HuH-7 (cell line): ENCODE results near the gene ACAD8.
A peak's percentile ranks its signal among the peaks of the same experiment; 100 is the strongest.
"Not testable (repeated sequence)": the region's sequence is repeated elsewhere in the genome, so short reads cannot be mapped to it uniquely, and the experiment has no call there.

ENCODE experiments used
- DNase-seq: peaks from one replicate; pipeline ENCODE4 v3.0.0; 2011; ENCODE audit warnings: low spot score

ACAD8 gene

DNA sequence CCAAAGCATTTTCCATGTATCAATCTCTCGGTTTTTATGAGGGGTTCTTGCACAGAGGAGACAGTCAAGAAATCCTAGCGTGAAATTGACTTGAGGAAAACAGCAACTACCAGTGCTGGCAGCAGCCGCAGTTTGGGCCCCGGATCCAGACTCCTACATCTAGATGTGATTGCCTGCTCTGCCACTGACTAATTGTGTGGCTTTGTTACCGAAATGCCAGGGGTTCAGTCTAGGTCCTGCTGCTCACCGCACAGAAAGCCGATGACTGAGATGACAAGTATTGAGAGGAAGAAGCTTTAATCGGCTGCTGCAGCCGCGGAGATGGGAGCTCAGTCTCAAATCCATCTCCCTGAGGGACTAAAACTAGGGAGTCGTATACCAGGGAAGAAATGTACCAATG lies 14.6 kb downstream of the ACAD8 start:
- no peak for DNase-seq

DNA sequence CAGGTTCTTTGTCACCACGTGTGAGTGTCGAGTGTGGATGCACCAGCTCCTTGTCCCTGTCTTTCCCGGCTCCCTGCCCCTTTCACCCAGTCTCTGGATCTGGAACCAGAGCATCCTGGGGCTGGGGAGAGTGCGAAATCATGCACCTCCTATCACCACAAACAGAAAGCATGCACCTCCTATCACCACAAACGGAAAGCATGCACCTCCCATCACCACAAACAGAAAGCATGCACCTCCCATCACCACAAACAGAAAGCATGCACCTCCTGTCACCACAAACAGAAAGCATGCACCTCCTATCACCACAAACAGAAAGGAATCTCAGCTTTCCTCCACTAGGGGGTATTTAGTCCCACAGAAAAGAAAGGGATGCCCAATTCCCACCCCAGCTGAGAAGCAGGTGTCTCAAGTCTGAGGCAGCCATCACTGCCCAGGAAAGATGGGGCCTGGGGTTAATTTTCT lies 16.9 kb downstream of the ACAD8 start:
- DNase-seq, result peak; percentile 33

DNA sequence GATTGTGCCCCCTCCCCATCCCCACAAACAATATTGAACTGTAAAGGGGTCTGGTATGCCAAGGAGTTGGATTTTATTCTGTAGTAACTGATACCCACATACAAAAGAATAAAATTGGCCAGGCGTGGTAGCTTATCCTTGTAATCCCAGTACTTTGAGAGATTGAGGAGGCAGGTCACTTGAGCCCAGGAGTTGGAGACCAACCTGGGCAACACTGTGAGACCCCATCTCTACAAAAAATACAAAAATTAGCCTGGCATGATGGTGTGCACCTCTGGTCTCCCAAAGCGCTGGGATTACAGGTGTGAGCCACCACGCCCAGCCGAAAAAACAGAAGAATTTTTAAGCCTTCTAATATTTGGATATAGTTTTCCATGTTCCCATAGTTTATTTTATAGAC lies 18.6 kb downstream of the ACAD8 start:
- no peak for DNase-seq

DNA sequence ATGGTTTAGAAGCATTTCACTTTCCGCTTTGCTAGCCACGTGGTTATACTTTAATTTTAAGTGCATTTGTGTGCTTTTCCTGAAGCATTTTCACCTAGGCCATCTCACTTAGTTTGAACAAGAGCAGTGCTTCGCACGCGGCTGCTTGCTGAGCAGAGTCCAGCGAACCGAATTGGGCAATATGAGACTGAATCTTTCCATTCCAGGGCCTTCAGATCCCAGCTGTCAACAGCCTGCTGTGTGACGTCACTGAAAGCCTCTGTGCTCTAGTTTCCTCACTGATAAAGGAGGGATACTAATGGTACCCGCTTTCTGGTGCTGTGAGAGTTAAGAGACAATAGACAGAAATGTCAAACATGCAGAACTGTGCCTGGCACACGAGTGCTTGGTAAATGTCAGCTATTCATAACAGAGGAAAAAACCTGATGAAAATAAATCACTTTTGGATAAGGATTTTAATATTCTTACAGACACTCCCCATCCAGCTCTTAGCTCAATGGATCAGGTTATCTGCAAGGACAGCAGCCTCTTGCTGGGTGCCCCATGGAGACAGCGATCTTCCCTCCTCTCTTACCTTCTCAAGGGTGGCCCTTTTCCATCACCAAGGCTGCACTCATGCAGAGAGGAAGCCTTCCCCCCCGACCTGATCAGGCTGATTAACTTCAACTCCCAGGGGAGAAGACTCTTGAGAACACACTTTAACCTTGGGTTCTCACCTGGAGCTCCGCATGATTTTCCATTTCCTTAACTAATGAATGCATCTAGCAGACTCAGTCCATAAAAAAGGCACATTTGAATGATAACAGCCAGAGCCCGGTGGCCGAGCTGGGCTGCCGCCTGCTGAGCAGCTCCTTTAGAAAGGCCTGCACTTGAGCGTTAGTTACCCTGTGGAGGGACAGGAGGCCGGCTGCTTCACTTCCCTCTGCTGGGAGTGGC lies 19.3 kb downstream of the ACAD8 start:
- DNase-seq, result peak; percentile 47

DNA sequence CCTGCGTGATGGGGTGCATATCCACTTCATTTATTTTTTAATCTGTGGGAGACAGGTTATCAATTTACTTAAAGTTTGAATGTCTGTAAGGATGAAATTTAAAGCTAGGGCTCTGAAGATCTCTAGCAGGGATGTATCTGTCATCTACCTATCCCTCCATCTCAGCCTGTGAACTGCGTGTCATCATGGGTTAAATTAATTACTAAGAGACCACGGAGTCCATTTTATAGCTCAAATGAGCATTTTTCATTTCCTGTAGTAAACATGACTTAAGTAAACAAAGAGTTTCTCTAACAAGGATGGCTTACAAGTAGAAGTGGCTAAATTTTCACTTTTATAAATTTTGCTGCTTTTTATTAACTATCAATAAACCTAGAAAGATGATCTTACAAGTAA lies 19.9 kb downstream of the ACAD8 start:
- DNase-seq, result no peak

DNA sequence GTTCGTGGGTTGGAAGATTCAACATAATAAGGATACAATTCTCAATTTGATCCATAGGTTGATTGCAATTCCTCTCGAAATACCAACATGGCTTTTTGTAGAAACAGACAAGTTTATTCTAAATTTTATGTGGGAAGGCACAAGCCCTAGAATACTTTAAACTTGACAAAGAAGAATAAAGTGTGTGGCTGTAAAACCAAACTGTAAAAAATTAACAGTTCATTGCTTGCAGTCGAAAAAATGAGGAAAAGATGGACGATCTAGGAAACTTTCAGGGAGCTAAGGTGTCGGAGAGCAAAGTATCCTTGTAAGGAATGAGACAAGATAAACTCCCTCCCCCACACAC lies 21.8 kb downstream of the ACAD8 start:
- no peak for DNase-seq

DNA sequence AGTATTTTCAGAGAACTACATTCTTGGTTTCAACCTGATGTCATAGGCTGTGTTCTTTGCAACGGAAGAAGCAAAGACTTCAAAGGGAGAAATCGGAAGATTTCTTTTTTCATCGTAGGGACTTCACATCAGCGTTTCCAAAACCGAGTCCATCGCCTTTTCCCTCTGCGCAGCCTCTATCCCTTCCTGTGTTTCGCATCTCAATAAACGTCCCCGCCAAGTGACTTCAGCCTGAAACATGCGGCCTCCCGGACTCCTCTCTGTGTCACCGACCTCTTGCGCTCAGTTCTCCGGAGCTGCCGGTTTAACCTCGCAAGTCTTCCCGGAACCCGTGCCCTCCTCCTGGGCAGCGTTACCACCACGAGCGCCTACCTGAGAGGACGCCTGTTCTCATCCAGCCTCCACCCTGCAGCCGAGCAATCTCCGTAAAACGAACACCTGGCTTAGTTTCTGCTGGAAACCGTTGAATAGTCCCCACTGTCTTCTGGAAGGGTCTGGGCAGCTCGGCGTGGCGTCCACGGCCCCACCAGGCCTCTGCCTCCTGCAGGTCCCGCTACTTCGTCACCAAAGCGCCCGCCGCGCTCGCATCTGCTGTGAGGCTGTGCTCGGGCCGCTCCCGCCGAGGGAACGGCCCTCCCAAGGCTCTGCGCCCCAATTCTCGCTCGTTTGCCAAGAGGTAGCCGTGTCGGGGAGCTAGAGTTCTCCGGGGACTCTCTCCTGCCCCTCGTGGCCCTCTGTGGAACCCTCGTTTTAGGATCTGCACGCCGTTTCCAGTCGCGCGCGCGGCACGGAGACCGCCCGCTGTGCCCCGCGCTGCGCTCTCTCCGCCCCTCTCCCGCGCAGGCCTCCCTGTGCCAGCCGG lies 22.4 kb downstream of the ACAD8 start, which contains the start of gene GLB1L3:
Gene GLB1L3 (plus strand): TSS at position 846 of the 862 bp plus-strand sequence. CDS start 362 bp downstream, outside the sequence.
- no peak for DNase-seq

DNA sequence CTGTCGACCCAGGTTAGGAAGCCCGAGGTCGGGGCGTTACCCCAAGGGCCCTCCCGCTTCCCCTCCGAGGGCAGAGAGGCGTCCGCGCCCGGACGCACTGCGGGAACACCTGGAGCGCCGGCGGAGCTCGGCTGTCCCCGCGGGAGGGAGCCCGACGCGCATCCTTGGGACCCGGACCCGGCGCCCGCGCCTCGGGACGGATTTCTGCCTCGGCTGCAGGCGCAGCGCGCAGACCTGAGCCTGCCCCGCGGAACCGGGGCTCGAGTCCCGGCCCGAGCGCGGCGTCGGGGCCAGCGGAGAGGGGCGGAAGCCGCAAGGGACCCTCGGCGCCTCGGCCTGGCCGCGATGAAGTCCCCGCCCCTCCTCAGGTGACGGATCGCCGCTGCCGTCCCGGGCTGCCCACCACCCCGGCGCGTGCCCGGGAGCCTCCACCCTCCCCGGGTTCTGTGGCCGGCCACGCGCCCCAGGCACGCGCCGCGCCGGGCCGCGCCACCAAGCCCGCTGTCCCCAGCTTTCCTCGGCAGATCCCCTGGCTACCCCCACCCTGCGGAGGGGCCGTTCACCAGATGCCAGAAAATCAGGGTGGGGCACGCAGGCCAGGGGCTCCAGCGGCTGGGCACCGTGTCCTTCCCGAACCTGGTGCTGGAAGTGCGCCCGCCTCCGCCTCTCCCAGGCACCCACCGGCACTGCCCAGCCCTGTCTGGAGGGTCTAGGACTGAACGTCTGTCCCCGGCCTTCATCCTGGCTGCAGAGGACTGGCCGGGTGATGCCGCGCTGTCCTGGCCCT lies 23.2 kb downstream of the ACAD8 start:
- no peak for DNase-seq

DNA sequence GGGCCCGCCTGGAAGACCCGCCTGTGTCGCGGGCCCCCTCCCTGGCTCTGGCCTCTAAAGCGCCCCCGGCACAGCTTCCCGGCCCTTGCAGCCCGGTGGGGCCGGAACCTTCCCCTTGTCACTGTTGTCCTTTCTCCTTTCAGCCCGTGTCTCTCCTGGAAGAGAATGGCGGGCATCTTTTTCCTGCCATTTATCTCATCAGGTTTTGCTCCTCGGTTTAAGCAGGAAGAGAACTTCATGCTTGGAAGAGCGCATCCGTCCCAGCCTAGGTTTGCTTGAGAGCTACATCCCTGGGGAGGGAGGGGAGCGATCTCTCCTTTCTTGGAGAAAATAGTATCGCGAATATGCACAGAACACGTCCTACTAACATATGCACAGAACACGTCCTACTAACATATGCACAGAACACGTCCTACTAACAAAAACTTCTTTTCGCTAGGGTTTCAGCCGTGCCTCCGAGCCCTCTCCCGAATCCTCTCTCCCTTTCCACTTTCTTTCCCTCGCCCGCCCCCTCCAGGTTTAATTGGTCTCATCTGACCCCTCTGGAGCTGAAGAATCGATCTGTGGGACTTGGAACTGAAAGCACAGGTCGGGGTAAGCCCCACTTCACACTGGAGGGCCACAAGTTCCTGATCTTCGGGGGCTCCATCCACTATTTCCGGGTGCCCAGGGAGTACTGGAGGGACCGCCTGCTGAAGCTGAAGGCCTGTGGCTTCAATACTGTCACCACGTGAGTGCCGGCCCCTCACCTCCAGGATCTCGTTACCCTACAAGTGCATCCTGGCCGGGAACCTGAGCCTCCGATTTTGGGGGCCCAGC lies 24.0 kb downstream of the ACAD8 start:
- DNase-seq, result no peak

DNA sequence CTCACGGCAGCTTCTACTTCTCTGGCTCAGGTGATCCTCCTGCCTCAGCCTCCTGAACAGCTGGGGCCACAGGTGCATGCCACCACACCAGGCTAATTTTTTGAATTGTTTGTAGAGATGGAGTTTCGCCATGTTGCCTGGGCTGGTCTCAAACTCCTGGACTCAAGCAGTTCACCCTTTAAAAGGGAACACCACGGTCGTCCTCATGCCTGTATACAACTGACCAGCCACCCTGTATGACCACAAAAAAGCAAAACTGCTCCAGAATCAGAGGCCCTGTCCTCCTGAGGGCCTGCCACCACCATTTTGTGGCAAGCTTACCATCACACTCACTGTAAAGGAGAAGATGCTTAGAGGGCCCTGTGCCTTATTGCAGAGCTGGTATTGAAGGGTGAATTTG lies 25.0 kb downstream of the ACAD8 start:
- DNase-seq, result no peak

DNA sequence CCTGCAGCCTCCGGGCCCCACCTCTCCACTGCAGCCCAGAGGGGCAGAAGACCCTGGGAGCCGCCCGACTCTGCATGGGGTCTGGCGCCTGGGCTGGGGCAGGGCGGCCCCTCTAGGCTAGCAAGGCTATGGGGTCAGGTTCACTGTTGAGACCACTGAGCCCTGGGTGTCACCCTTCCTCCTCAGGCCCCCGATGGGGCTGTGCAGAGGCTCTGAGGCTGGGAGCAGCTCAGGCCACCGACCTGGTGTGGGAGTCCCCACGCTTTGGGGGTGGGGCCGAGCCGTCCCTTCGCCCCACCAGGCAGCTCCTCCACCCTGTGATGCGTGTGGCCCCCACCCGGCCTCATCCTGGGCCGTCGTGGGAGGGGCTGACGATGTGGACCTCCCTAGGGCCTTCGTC lies 28.3 kb downstream of the ACAD8 start:
- DNase-seq, result not testable (repeated sequence)

DNA sequence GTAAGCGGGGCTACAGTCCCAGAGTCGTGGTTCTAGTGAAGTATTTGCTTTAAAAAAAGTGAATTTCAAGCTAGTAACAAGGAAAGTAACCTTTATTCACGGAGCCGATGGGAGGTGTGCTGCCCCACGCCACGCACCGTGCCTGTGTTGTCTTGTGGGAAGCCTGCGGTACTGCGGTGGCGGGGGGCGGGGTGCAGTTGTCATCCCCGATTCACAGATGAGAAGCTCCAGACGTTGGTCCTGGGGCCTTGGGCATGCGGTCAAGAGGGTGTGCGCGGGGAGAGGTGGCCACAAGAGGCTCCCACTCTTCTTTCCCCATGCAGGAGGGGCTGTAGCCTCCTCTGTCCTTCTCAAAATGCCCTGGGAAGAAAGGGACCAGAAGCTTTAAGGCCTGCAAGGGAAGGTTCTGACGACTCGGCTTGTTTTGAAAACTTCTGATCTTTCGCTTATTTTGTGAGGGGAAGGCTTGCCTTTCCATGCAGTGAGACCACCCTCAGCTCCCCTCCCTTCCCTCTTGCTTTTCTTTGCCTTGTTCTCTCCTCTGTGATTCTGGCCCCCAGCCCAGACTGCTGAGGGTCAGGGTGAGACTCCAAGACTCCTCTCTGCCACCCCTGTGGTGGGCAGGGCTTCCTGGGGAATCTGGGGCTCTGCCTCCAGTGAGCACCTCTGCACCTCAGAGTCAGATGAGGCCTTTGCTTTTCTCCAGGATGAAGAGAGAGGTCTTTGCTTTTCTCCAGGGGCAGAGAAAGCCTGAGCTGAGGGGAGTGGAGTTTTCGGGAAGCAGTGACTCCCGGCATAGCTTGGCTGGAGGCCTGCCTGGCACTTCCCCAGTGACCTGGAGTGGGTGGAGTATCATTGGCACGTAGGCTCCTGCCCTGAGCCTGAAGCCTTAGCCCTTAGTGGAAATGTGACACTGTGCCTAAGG lies 29.0 kb downstream of the ACAD8 start:
- DNase-seq, result no peak

DNA sequence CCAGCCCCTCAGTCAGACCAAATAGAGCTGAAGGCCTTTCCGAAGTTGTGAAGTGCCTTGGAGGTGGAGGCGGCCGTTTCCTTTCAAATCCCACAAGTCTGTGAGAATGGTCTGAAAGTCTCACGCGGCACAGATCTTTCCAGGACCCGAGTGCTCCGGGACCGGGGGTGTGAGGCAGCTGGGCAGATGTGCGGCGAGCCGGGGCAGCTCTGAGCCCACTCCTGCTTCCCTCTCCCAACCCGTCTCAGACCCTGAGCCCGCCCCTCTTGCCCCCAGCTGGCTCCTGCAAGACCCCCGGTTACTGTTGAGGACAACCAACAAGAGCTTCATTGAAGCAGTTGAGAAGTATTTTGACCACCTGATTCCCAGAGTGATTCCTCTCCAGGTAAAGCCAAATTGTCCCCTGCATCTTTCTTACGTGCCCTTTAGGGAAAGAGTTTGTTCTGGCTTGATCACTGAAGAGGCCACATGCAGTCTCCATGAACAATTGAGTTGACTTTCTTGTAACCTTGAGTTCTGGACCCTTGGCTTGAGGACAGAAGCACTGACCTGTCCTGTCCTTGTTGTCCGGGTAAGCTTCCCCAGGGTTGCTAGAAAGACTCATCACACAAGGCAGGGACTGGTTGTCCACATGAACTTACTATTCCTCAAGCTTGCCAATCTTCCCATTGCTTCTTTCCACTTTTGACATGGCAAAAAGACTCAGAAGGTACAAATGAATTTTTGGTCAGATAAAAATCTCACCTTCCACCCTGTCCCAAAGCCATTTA lies 30.3 kb downstream of the ACAD8 start:
- no peak for DNase-seq

DNA sequence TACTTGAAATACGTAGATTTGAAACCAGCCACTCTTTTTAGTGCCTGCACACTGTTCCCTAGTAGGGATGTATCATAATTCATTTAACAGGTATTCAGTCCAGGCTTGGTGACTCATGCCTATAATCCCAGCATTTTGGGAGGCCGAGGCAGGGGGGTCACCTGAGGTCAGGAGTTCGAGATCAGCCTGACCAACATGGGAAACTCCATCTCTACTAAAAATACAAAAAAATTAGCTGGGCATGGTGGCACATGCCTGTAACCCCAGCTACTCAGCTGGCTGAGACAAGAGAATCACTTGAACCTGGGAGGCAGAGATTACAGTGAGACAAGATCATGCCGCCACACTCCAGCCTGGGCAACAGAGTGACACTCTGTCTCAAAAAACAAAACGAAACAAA lies 31.0 kb downstream of the ACAD8 start:
- DNase-seq, result not testable (repeated sequence)

DNA sequence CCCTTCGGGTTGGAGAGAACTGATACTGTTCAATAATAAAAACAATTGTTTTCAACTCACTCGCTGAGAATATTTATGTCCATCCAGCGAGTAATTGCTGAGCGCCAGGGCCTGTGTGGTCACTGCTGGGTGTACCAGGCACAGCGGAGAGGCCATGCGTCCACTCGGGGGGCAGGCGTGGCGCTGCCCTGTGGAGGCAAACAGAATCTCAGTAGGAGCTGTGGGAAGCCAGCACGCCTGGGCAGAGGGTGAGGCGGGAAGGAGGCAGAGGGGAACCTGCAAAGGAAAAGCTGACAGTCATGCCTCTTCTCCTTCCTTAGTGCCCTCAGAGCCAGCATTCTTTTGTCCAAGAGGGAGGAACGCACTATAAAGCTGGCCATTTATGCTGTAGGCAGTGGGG lies 34.2 kb downstream of the ACAD8 start:
- DNase-seq, result no peak

DNA sequence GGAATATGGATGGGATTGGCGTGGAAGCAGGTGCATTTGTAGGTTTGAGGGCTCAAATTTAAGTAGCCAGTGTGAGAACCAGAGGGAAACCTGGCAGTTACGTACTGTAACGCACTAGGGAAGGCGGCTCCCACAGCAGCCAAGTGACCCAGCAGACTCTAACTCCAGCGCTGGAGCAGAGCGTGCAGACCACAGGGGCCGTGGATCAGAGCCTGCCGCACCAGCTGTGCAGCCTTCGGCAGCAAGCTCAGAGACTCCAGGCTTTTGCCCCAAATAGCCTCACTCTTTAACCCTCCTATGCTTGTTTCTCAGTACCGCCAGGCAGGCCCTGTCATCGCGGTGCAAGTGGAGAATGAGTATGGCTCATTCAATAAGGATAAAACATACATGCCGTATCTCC lies 35.1 kb downstream of the ACAD8 start:
- DNase-seq, result no peak

DNA sequence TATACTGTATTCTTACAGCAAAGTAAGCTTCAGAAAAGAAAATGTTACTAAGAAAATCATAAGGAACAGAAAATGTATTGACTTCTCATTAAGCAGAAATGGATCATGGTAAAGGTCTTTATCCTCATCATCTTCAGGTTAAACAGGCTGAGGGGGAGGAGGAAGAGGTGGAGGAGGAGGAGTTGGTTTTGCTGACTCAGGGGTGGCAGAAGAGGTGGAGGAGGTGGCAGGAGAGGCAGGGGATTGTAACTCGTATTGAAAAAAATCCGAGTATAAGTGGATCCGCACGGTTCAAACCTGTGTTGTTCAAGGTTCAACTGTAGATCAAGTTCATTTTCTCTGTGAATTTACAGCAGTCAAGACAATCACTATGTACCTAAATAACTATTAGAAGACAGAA lies 35.8 kb downstream of the ACAD8 start:
- no peak for DNase-seq

DNA sequence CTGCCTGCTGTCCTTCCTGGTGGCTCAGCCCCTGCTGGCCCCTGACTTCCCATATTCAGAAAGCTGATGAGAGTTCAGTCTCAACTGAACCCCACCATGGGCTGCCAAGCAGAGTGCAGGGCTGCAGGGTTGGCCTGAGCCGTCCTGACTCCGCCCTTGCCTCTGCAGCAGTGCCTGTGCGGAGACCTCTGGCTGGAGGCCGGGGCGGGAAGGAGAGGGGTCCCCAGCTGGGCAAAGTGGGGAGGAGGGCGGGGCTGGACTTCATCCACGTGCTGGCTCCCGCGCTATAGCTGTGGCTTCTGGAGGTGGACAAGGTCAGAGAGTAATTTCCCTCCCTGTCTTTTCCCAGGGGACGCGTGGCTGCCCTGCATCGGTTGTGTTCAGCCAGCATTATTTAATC lies 36.4 kb downstream of the ACAD8 start:
- DNase-seq, result no peak

DNA sequence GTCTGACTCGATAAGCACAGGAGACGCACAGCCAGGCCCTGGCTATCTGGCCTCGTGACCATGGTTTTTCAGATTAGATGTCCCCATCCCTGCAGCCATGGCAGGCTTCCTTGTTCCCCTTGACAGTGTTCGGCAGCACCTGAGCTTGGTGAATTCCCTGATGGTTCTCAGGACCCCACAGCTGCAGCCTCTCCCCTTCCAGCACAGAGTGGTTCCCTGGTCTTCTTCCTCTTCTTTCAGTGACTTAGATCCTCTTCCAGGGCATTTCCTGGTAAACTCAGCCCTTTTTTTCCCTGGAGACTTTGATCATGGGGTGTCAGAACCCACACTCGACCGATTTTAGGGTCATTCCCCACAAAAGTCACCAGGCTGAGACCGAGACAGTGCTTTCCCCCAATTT lies 37.3 kb downstream of the ACAD8 start:
- DNase-seq, result no peak
